Psoas muscle (tissue), 8 donors: ENCODE measurements around the gene HOXC12. TPM values are rescaled to one million over a fixed set of nuclear protein-coding genes. Genes with fewer than 3 reads are reported as not detected.

Experiments
- ATAC-seq, 4 donors: fragments of 200-7000 bp; cut with Tn5 transposase; one replicate each; pipeline ENCODE4 v1.9.1; 2020; ENCODE audit warnings: moderate library complexity in 3 of 4, mild to moderate bottlenecking in 2 of 4
- DNase-seq, 2 donors: peaks; one replicate each; pipeline ENCODE4 v3.0.0-alpha.2; 2020
- H3K27ac ChIP-seq: fragments of 200-600 bp; one replicate; pipeline ENCODE4 v1.8.0; 2022
- H3K27me3 ChIP-seq, 3 donors: fragments of 200-600 bp in 1 of 3; one replicate each; pipeline versions ENCODE4 v1.6.1 to v1.8.0; 2013 to 2022; ENCODE audit warnings: low read length in 2 of 3, mild to moderate bottlenecking in 2 of 3, moderate library complexity in 1 of 3; ENCODE audit not compliant: insufficient read depth in 3 of 3
- H3K36me3 ChIP-seq, 2 donors: fragments of 200-600 bp in 1 of 2; one replicate each; pipeline versions ENCODE4 v1.6.1 to v1.8.0; 2013 to 2022; ENCODE audit warnings: low read depth in 1 of 2, mild to moderate bottlenecking in 1 of 2, moderate library complexity in 1 of 2; ENCODE audit not compliant: insufficient read depth in 1 of 2
- H3K4me1 ChIP-seq: fragments of 200-600 bp; one replicate; pipeline ENCODE4 v1.8.0; 2022
- H3K4me3 ChIP-seq: fragments of 200-600 bp; one replicate; pipeline ENCODE4 v1.8.0; 2022; ENCODE audit warnings: mild to moderate bottlenecking
- H3K9me3 ChIP-seq: fragments of 200-600 bp; one replicate; pipeline ENCODE4 v1.8.0; 2022
- WGBS, 3 donors: extraction: QIAGEN DNeasy Blood & Tissue Kit; methylation state at CpG; one replicate each; pipeline versions ENCODE4 v1.1.6 to v1.1.7; 2013; 5-methylcytosine and 5-hydroxymethylcytosine counted together
- intact Hi-C, 2 donors: fragments of 100-400 bp; cut with DNase I; formaldehyde crosslinking; loops; one replicate each; pipeline versions ENCODE4 v1.11.0 to v1.14.2; 2022
- long read RNA-seq, 2 donors: library from polyadenylated mRNA; unstranded; transcript quantifications; one replicate each; pipeline ENCODE4 v2.0.0, GENCODE V29; 2021
- polyA plus RNA-seq, 3 donors: library from polyadenylated mRNA; stranded (reverse); fragments of 200-250 nt; gene quantifications; one replicate each; pipeline ENCODE4 v1.2.3, GENCODE V29; 2013
- total RNA-seq, 4 donors: library from RNA; stranded (reverse); fragmentation: NEBNext Ultra II Directional in 2 of 4; extraction: Animal tissue kit (Norgen Biotek cat#: 25700) in 2 of 4; gene quantifications; one replicate each; pipeline versions ENCODE4 v1.2.1 to v1.2.4, GENCODE V29; 2021 to 2023
- TF ChIP-seq, protein P1 (sequence below): fragments of 200-600 bp; IDR thresholded peaks from one replicate; pipeline ENCODE4 v1.8.0; 2022; ENCODE audit warnings: antibody characterized with exemption
- donor health status: healthy with polysubstance abuse.
- donor health status: DM: no; HTN: no; CAD: no; lungs with moderate emphysema.
- donor health status: Bipolar disorder and iron deficiency.
- donor health status: healthy.
- donor health status: DM: yes; HTN: yes; CAD: no.
- donor health status: DM: no; HTN: no; CAD: no.
- donor health status: DM: no; HTN: no; CAD: no.
- donor health status: DM: yes; HTN: yes; CAD: no.

Gene HOXC12, protein sequence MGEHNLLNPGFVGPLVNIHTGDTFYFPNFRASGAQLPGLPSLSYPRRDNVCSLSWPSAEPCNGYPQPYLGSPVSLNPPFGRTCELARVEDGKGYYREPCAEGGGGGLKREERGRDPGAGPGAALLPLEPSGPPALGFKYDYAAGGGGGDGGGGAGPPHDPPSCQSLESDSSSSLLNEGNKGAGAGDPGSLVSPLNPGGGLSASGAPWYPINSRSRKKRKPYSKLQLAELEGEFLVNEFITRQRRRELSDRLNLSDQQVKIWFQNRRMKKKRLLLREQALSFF
- total RNA-seq (not detected), polyA plus RNA-seq (under 1 TPM in 2 of 3 donors, not detected in 1; under 0.01 to 0.01 TPM)
- long read RNA-seq, donor 1, result 0 reads
- long read RNA-seq, donor 2, result 0 reads

DNA sequence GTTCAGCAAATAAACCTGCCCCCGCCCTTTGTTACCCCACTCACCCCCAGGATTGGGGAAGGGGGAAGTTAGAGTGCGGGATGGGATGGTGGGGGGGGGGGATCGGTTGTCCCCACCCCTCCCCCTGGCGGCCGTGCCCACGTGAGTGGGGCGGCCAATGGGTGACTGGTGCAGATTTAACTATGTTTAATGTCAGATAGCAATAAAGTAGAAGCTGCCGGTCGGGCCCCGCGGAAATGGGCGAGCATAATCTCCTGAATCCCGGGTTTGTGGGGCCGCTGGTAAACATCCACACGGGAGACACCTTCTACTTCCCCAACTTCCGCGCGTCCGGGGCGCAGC lies at the start of gene HOXC12:
Gene HOXC12 (plus strand): TSS at position 210 of the 342 bp plus-strand sequence. CDS start 27 bp downstream, at position 237.
- H3K4me3 ChIP-seq, result peak within 1 kb of the TSS; percentile 38
- DNase-seq (peak in 1 of 2 donors; percentile 37), ATAC-seq (peak in 1 of 4 donors; percentile 29)
- peaks cover 0 to 100% (median 69%) of the 10 kb centered on the region in 3 donors for H3K27me3 ChIP-seq
- intact Hi-C loops, result loop anchor here in 1 of 2 donors (10.0 kb wide), 1 partner anchor 170 kb away; no protein-coding TSS in a partner anchor
- no peaks in the 10 kb centered on the region for H3K36me3 ChIP-seq
- no peak within 1 kb of the TSS for H3K27ac ChIP-seq
- WGBS, 3 donors, result 5 to 6% (median 5%) methylated on average over 19 to 20 of the region's 20 CpGs
- TF ChIP-seq, protein P1, sequence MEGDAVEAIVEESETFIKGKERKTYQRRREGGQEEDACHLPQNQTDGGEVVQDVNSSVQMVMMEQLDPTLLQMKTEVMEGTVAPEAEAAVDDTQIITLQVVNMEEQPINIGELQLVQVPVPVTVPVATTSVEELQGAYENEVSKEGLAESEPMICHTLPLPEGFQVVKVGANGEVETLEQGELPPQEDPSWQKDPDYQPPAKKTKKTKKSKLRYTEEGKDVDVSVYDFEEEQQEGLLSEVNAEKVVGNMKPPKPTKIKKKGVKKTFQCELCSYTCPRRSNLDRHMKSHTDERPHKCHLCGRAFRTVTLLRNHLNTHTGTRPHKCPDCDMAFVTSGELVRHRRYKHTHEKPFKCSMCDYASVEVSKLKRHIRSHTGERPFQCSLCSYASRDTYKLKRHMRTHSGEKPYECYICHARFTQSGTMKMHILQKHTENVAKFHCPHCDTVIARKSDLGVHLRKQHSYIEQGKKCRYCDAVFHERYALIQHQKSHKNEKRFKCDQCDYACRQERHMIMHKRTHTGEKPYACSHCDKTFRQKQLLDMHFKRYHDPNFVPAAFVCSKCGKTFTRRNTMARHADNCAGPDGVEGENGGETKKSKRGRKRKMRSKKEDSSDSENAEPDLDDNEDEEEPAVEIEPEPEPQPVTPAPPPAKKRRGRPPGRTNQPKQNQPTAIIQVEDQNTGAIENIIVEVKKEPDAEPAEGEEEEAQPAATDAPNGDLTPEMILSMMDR, result no peak
- no peaks in the 10 kb centered on the region for H3K9me3 ChIP-seq
- no peaks in the 10 kb centered on the region for H3K4me1 ChIP-seq

DNA sequence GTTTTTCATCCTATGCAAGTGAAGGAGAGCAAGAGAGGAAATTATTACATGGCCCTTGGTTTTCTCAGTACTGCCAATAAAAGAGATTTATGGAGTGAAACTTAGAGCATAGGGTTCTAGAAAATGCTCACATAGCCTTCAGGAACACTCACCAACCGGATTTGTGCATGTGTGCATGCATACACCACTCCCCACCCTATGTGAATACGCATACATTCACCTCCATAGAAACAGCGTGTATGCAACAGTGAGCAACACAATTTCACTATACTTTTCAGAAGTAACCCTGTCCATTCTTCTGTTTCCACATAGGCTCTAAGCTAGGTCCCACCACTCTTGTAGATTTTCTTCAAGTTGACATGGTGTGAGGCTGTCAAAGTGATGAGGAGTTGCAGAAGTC lies 47.6 kb upstream of the HOXC12 start:
- H3K27ac ChIP-seq, result no peak overlapping the region
- TF ChIP-seq, protein P1, result no peak
- H3K36me3 ChIP-seq, result no peaks in the 10 kb centered on the region
- intact Hi-C loops, result no loop called here
- H3K4me1 ChIP-seq, result no peaks in the 10 kb centered on the region
- WGBS, 3 donors, result 68 to 84% (median 77%) methylated on average over 3 of the region's 3 CpGs
- peaks cover under 1 to 28% (median 9%) of the 10 kb centered on the region in 3 donors for H3K27me3 ChIP-seq
- DNase-seq (no peak), ATAC-seq (no peak)
- H3K4me3 ChIP-seq, result no peak overlapping the region
- no peaks in the 10 kb centered on the region for H3K9me3 ChIP-seq

DNA sequence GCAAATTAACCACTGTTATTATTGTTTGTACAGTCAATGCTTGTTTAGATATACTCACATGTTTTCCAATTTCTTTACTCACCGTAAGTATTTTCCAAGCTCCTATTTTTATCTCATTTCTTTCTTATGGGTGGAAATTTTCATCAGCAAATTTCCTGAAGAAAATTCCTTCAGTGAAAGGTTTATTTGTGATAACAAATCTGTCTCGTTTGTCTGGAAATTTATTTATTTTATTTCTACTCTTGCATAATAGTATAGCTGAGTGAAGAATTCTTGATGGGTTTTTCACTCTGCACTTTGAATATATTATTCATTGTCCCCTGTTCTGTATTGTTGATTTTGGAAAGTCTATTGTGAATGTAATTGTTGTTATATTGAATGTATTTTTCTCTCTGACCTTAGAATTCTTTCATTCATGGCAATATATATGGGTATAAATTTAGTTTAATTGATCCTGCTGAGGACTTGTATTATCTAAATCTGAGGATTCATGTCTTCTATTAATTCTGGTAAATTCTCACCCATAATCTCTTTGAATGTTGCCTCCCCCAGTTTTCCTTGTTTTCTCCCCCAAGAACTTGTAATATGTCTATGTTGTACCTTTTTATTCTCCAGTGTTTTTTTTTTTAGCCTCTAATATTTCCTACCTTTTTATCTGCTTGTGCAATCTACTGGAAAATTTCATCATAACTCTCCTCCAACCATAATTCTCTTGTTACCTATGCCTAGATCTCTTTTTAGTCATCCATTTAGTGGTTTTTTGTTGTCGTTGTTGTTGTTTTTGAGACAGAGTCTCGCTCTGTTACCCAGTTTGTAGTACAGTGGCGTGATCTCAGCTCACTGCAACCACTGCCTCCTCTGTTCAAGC lies 37.7 kb upstream of the HOXC12 start:
- intact Hi-C loops, result no loop called here
- no peaks in the 10 kb centered on the region for H3K4me1 ChIP-seq
- H3K4me3 ChIP-seq, result no peak overlapping the region
- peaks cover 5 to 67% (median 11%) of the 10 kb centered on the region in 3 donors for H3K27me3 ChIP-seq
- ATAC-seq (no peak), DNase-seq (no peak)
- no peak overlapping the region for H3K27ac ChIP-seq
- H3K36me3 ChIP-seq, result no peaks in the 10 kb centered on the region
- TF ChIP-seq, protein P1, result no peak
- WGBS, 3 donors, result 83 to 87% (median 86%) methylated on average over 5 of the region's 5 CpGs
- H3K9me3 ChIP-seq, result no peaks in the 10 kb centered on the region

DNA sequence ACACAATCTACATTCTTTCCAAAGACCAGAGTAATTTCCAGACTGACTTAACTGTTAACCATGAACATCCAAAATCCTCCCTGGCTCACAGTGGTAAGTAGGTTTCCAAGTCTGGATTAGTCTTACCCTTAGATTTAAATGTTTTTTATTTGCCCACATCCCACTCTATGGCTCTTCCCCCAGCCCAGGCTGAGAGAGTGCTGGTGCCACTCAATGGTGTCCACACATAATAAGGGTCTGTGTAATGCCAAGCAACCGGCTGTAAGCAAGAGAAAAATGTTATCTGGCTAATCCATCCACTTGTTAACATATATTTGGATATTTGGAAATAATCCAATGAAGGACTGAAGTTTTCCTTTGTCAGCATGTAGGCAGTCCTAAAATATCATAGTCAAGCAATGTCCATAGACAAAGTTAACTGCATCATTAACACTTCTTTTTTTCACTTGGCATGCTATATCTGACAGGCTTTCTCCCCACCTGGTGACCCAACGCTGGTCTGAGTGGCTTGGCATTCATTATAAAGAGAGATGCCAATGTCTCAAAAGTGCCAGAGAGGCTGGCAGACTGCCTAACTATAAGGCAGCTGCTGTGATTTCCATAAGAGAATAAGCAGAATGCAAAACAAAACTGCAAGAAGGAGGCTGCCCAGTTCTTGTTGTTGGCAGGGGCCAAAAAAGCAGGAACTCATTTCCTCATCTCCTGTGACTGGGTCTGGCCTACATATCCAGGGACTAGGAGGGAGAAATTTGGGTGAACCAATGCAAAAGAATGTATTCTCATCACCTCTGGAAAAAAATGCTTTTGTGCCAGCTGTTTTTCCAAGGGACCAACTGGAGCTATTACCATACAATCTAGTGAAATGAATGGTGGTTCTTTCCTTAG lies 29.9 kb upstream of the HOXC12 start:
- intact Hi-C loops, result no loop called here
- TF ChIP-seq, protein P1, result no peak
- 2 to 41% (median 21%) methylated on average over 2 of the region's 2 CpGs for WGBS, 3 donors
- no peaks in the 10 kb centered on the region for H3K9me3 ChIP-seq
- H3K27me3 ChIP-seq, result peaks cover 6 to 74% (median 21%) of the 10 kb centered on the region in 3 donors
- ATAC-seq, result no peak
- DNase-seq, result no peak
- H3K4me3 ChIP-seq, result no peak overlapping the region
- H3K36me3 ChIP-seq, result no peaks in the 10 kb centered on the region
- no peaks in the 10 kb centered on the region for H3K4me1 ChIP-seq
- no peak overlapping the region for H3K27ac ChIP-seq
